Measurements from ENCODE around the gene CCL19.

DNA sequence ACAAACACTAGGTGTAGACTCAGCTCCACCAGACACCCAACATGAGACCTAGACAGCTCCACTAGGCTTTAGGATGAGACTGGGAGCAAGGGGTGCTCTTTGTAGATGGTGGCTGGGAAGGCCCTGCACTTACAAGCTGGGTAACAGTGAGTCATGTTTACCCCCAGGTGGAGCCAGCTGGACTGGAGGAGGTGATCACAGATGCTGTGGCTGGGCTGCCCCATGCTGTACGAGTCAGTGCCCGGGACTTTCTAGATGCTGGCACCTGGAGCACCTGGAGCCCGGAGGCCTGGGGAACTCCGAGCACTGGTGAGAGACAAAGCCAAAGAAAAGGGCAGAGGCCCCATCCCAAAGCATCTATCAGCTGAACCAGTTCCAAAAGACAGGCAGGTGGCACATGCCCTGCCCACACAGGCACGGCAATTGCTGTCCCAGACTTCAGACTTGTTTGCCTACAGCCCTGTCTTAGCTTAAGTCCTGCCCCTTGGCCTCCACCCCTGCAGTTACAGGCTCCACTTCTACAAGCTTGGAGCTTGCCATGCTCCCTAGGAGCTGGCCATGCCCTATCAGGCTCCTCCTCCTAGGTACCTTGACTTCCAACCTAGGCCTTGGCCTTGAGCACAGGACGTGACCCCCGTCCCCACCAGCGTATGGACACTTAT lies 31.4 kb downstream of the CCL19 start:
- TF ChIP-seq, protein P1, sequence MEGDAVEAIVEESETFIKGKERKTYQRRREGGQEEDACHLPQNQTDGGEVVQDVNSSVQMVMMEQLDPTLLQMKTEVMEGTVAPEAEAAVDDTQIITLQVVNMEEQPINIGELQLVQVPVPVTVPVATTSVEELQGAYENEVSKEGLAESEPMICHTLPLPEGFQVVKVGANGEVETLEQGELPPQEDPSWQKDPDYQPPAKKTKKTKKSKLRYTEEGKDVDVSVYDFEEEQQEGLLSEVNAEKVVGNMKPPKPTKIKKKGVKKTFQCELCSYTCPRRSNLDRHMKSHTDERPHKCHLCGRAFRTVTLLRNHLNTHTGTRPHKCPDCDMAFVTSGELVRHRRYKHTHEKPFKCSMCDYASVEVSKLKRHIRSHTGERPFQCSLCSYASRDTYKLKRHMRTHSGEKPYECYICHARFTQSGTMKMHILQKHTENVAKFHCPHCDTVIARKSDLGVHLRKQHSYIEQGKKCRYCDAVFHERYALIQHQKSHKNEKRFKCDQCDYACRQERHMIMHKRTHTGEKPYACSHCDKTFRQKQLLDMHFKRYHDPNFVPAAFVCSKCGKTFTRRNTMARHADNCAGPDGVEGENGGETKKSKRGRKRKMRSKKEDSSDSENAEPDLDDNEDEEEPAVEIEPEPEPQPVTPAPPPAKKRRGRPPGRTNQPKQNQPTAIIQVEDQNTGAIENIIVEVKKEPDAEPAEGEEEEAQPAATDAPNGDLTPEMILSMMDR (IDR thresholded peaks at IDR 0.05; ENCODE audit: extremely low read depth in 1 of 2, insufficient read depth in 1 of 2, low read depth in 1 of 2, low read length in 2 of 2), result no peak
- TF ChIP-seq, protein P2, sequence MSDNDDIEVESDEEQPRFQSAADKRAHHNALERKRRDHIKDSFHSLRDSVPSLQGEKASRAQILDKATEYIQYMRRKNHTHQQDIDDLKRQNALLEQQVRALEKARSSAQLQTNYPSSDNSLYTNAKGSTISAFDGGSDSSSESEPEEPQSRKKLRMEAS (IDR thresholded peaks at IDR 0.05; ENCODE audit: insufficient read depth, insufficient read length), result no peak
- no peak for TF ChIP-seq EZH2 (IDR thresholded peaks at IDR 0.05; ENCODE audit: borderline replicate concordance, low read depth, low read length, severe bottlenecking)
- TF ChIP-seq POLR2A (IDR thresholded peaks at IDR 0.05; ENCODE audit: low read depth, low read length), result no peak
- no peak for TF ChIP-seq POLR2AphosphoS5 (IDR thresholded peaks at IDR 0.05; ENCODE audit: insufficient read depth, low read depth, low read length)
- TF ChIP-seq JUN (IDR thresholded peaks at IDR 0.05; ENCODE audit: borderline replicate concordance, insufficient read depth, insufficient read length, low read depth), result no peak
- TF ChIP-seq GATA2 (IDR thresholded peaks at IDR 0.05; ENCODE audit: insufficient read depth, insufficient read length, low read depth, low read length), result no peak
- no peak for TF ChIP-seq MYC (IDR thresholded peaks at IDR 0.05; ENCODE audit: low read depth, low read length)
- no peak for TF ChIP-seq FOS (IDR thresholded peaks at IDR 0.05; ENCODE audit: borderline replicate concordance, insufficient read depth, low read length)

Measured in endothelial cell of umbilical vein (primary cell).